Measurements from ENCODE around the gene CLDN9.

Gene CLDN9

GRCh38 chr16:3060339-3061127 is 47.8 kb downstream of the CLDN9 start:
- TF ChIP-seq ZBTB8A (tag by site-specific recombination; IDR thresholded peaks at IDR 0.05): no peak
- peak; percentile 63; the same call in 1 of the 2 replicates for TF ChIP-seq ZFP69B (tag by site-specific recombination; IDR thresholded peaks at IDR 0.05)
- TF ChIP-seq, protein P1, sequence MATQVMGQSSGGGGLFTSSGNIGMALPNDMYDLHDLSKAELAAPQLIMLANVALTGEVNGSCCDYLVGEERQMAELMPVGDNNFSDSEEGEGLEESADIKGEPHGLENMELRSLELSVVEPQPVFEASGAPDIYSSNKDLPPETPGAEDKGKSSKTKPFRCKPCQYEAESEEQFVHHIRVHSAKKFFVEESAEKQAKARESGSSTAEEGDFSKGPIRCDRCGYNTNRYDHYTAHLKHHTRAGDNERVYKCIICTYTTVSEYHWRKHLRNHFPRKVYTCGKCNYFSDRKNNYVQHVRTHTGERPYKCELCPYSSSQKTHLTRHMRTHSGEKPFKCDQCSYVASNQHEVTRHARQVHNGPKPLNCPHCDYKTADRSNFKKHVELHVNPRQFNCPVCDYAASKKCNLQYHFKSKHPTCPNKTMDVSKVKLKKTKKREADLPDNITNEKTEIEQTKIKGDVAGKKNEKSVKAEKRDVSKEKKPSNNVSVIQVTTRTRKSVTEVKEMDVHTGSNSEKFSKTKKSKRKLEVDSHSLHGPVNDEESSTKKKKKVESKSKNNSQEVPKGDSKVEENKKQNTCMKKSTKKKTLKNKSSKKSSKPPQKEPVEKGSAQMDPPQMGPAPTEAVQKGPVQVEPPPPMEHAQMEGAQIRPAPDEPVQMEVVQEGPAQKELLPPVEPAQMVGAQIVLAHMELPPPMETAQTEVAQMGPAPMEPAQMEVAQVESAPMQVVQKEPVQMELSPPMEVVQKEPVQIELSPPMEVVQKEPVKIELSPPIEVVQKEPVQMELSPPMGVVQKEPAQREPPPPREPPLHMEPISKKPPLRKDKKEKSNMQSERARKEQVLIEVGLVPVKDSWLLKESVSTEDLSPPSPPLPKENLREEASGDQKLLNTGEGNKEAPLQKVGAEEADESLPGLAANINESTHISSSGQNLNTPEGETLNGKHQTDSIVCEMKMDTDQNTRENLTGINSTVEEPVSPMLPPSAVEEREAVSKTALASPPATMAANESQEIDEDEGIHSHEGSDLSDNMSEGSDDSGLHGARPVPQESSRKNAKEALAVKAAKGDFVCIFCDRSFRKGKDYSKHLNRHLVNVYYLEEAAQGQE (tag by site-specific recombination; IDR thresholded peaks at IDR 0.05): 0 out of 2 replicates have a peak, but pooled peaks have one; percentile 36
- TF ChIP-seq ZNF692 (tag by site-specific recombination; IDR thresholded peaks at IDR 0.05): 0 out of 2 replicates have a peak, but pooled peaks have one; percentile 36
- TF ChIP-seq BCL6B (tag by site-specific recombination; IDR thresholded peaks at IDR 0.05): no peak
- Histone ChIP-seq H3K4me3 (ENCODE audit: low read depth, low read length) (no peak overlapping the region), H3K4me1 (ENCODE audit: control insufficient read depth, insufficient read depth, low read length) (peaks cover 3% of the 10 kb centered on the region), H3K27ac (ENCODE audit: extremely low read depth, low read depth, low read length) (no peak overlapping the region), H3K36me3 (ENCODE audit: control insufficient read depth in 2 of 2, insufficient read depth in 1 of 2, low read length in 2 of 2) (peaks cover 0 to 6% of the 10 kb centered on the region in 2 experiments; a peak in 2 of 3 replicates), H3K9me3 (ENCODE audit: control insufficient read depth, insufficient read depth, low read depth, low read length) (no peaks in the 10 kb centered on the region)
- ChIA-PET CTCF (interaction anchor here (0.8 to 5.3 kb wide), 11 partner anchors 23 to 72 kb away, joined by 3 to 54 read pairs (median 5); partner anchors contain the start of gene ZNF205), POLR2A (interaction anchor here (1.1 to 1.4 kb wide), 2 partner anchors 62 to 71 kb away, joined by 4 to 5 read pairs; no protein-coding TSS in a partner anchor)

DNA sequence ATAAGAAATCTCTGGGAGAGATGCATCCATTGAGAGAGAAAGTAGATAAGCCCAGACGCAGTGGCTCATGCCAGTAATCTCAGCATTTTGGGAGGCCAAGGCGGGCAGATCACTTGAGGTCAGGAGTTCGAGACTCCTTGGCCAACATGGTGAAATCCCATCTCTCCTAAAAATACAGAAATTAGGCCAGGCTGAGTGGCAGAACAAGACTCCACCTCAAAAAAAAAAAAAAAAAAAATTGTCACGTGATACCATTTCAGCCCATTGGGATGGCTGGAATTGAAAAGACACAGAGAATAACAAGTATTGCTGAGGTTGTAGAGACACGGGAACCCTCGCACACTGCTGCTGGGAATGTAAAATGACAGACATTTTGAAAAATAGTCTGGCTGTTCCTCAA is 49.8 kb downstream of the CLDN9 start:
- TF ChIP-seq ZNF521 (tag by site-specific recombination; IDR thresholded peaks at IDR 0.05) (no peak), ZNF146 (tag by site-specific recombination; IDR thresholded peaks at IDR 0.05) (no peak), SCRT1 (tag by site-specific recombination; IDR thresholded peaks at IDR 0.05; ENCODE audit: borderline replicate concordance) (no peak), ZNF248 (tag by site-specific recombination; IDR thresholded peaks at IDR 0.05) (no peak), YY1 (tag by site-specific recombination; IDR thresholded peaks at IDR 0.05) (no peak), ZNF24 (tag by site-specific recombination; IDR thresholded peaks at IDR 0.05) (no peak), PRDM1 (tag by site-specific recombination; IDR thresholded peaks at IDR 0.05) (no peak), ZNF155 (tag by site-specific recombination; IDR thresholded peaks at IDR 0.05) (no peak)
- TF ChIP-seq, protein P2, sequence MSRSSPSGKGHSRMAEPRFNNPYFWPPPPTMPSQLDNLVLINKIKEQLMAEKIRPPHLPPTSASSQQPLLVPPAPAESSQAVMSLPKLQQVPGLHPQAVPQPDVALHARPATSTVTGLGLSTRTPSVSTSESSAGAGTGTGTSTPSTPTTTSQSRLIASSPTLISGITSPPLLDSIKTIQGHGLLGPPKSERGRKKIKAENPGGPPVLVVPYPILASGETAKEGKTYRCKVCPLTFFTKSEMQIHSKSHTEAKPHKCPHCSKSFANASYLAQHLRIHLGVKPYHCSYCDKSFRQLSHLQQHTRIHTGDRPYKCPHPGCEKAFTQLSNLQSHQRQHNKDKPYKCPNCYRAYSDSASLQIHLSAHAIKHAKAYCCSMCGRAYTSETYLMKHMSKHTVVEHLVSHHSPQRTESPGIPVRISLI (tag by site-specific recombination; IDR thresholded peaks at IDR 0.05): 0 out of 2 replicates have a peak, but pooled peaks have one; percentile 14
- ChIA-PET CTCF (interaction anchor here (0.6 to 2.0 kb wide), 7 partner anchors 15 to 69 kb away, joined by 3 to 9 read pairs (median 5); no protein-coding TSS in a partner anchor), POLR2A (no interaction called here)
- H3K27ac ChIP-seq (ENCODE audit: extremely low read depth, low read depth, low read length): no peak overlapping the region
- no peaks in the 10 kb centered on the region for H3K9me3 ChIP-seq (ENCODE audit: control insufficient read depth, insufficient read depth, low read depth, low read length)
- H3K4me1 ChIP-seq (ENCODE audit: control insufficient read depth, insufficient read depth, low read length): peaks cover 3% of the 10 kb centered on the region
- peaks cover 0 to under 1% of the 10 kb centered on the region in 2 experiments; a peak in 1 of 3 replicates for H3K36me3 ChIP-seq (ENCODE audit: control insufficient read depth in 2 of 2, insufficient read depth in 1 of 2, low read length in 2 of 2)
- no peak overlapping the region for H3K4me3 ChIP-seq (ENCODE audit: low read depth, low read length)

Measured in HEK293 (cell line).